ENCODE data around the gene LPCAT3. TPM values are rescaled to one million over a fixed set of nuclear protein-coding genes. Genes with fewer than 3 reads are reported as not detected.

The LPCAT3 gene
- total RNA-seq, 1 experiment from 2014 or later, result 102 TPM

DNA sequence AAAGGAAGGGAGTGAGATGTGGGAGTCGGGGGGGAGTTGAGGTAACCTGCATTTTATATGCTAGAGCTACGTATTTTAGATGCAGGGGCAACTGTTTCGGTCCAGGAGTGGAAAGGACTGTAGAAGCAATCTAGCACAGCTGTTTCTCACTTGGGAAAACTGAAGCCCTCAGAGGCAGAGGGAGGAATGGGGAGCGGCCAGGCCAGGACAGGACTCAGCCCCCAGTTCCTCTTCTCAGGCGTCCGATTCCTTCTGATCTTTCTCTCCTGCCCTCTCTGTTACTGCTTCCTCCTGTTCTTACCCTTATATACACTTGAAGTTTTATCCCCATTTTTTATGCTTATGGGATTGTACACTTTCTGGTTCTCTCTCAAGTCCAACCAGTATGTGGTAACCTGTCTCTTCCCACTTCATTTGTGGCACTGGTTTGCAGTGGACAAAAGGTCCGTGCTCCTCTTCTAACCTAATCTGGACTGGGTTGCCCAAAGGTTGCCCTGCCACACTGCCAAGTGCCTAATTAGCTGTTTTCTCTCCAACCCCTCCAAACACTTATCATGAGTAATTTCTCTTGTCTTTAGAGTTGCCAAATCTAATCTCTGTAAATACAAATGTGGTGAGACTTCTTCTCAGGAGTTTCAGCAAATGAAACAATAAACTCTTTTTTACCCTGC is 16.2 kb downstream of the LPCAT3 start:
- H3K4me3 ChIP-seq, result no peak overlapping the region
- CTCF ChIA-PET, result no interaction called here
- intact Hi-C loops (cut with micrococcal nuclease; ENCODE audit: unreplicated experiment), result no loop called here
- H3K9me2 ChIP-seq (ENCODE audit: insufficient read depth), result no peaks in the 10 kb centered on the region
- H3K36me3 ChIP-seq (ENCODE audit: low read depth), result no peaks in the 10 kb centered on the region
- no peak for TF ChIP-seq EZH2 (IDR thresholded peaks at IDR 0.05; ENCODE audit: low read depth)
- TF ChIP-seq, protein P1, sequence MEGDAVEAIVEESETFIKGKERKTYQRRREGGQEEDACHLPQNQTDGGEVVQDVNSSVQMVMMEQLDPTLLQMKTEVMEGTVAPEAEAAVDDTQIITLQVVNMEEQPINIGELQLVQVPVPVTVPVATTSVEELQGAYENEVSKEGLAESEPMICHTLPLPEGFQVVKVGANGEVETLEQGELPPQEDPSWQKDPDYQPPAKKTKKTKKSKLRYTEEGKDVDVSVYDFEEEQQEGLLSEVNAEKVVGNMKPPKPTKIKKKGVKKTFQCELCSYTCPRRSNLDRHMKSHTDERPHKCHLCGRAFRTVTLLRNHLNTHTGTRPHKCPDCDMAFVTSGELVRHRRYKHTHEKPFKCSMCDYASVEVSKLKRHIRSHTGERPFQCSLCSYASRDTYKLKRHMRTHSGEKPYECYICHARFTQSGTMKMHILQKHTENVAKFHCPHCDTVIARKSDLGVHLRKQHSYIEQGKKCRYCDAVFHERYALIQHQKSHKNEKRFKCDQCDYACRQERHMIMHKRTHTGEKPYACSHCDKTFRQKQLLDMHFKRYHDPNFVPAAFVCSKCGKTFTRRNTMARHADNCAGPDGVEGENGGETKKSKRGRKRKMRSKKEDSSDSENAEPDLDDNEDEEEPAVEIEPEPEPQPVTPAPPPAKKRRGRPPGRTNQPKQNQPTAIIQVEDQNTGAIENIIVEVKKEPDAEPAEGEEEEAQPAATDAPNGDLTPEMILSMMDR (conservative IDR thresholded peaks at IDR 0.05), result no peak
- H3K79me2 ChIP-seq (ENCODE audit: low read depth), result no peaks in the 10 kb centered on the region
- H3K4me1 ChIP-seq (replicated peaks; ENCODE audit: insufficient read depth), result peaks cover 23% of the 10 kb centered on the region
- no TSS peak for BruUV-seq (replicated peaks)
- H3K27ac ChIP-seq, result no peak overlapping the region
- POLR2A ChIA-PET (ENCODE audit: unreplicated experiment), result no interaction called here
- DNase-seq, result no peak
- no peaks in the 10 kb centered on the region for H3K9me3 ChIP-seq (ENCODE audit: insufficient read depth, low read depth)
- H3K4me2 ChIP-seq, result no peak overlapping the region
- H2AFZ ChIP-seq, result no peak overlapping the region
- peaks cover 26% of the 10 kb centered on the region; the same call in 1 of the 2 replicates for H3F3A ChIP-seq (ENCODE audit: insufficient read depth, low read depth)
- H4K20me1 ChIP-seq (ENCODE audit: insufficient read depth), result no peaks in the 10 kb centered on the region
- H3K27me3 ChIP-seq (ENCODE audit: insufficient read depth, low read depth), result no peaks in the 10 kb centered on the region

GRCh38 chr12:6998715-6999451 is 19.4 kb downstream of the LPCAT3 start:
- Histone ChIP-seq H3K79me2 (ENCODE audit: low read depth) (0 out of 2 replicates have a peak, but pooled peaks cover 6% of the 10 kb centered on the region), H3K9me2 (ENCODE audit: insufficient read depth) (no peaks in the 10 kb centered on the region), H3K9me3 (ENCODE audit: insufficient read depth, low read depth) (no peaks in the 10 kb centered on the region), H3K4me2 (peak overlapping the region; percentile 40), H2AFZ (no peak overlapping the region), H3K27ac (peak overlapping the region; percentile 41), H3F3A (ENCODE audit: insufficient read depth, low read depth) (peaks cover 26% of the 10 kb centered on the region; the same call in 1 of the 2 replicates), H3K4me3 (no peak overlapping the region), H3K4me1 (replicated peaks; ENCODE audit: insufficient read depth) (peaks cover 32% of the 10 kb centered on the region), H3K27me3 (ENCODE audit: insufficient read depth, low read depth) (no peaks in the 10 kb centered on the region), H3K36me3 (ENCODE audit: low read depth) (no peaks in the 10 kb centered on the region), H4K20me1 (ENCODE audit: insufficient read depth) (no peaks in the 10 kb centered on the region)
- intact Hi-C loops (cut with micrococcal nuclease; ENCODE audit: unreplicated experiment), result no loop called here
- CTCF ChIA-PET, result interaction anchor here (0.7 kb wide), 1 partner anchor 13 kb away, joined by 4 read pairs; no protein-coding TSS in a partner anchor
- POLR2A ChIA-PET (ENCODE audit: unreplicated experiment), result interaction anchor here (0.7 kb wide), 1 partner anchor 113 kb away, joined by 7 read pairs; no protein-coding TSS in a partner anchor
- TF ChIP-seq, protein P1 (conservative IDR thresholded peaks at IDR 0.05), result no peak
- no peak for TF ChIP-seq EZH2 (IDR thresholded peaks at IDR 0.05; ENCODE audit: low read depth)
- no TSS peak for BruUV-seq (replicated peaks)
- DNase-seq, result peak in 1 of 2 experiments; percentile 83

DNA sequence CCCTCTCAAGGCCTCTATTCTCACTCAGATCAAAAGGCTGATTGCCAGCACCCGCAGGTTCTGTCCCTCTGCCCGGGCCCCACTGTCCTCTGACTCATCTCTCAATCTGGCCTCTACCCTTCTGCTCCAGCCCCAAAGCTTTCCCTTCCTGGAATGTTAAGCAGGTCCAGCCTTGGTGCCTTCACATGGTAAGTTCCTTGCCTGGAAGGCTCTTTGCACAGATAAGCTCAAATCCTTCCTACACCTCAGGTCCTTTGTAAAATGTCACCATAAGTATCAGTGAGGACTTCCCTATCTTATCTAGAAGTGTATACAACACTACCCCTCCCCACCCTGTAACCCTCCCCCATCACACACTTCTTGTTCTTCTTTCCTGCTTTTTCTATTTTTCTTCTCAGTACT is 22.2 kb downstream of the LPCAT3 start:
- CTCF ChIA-PET, result interaction anchor here (0.6 kb wide), 2 partner anchors 22 to 98 kb away, joined by 4 to 7 read pairs; no protein-coding TSS in a partner anchor
- intact Hi-C loops (cut with micrococcal nuclease; ENCODE audit: unreplicated experiment), result no loop called here
- no peaks in the 10 kb centered on the region for H3K27me3 ChIP-seq (ENCODE audit: insufficient read depth, low read depth)
- peaks cover 32% of the 10 kb centered on the region for H3K4me1 ChIP-seq (replicated peaks; ENCODE audit: insufficient read depth)
- no TSS peak for BruUV-seq (replicated peaks)
- 0 out of 2 replicates have a peak, but pooled peaks cover 3% of the 10 kb centered on the region for H4K20me1 ChIP-seq (ENCODE audit: insufficient read depth)
- H3K27ac ChIP-seq, result no peak overlapping the region
- no peaks in the 10 kb centered on the region for H3K36me3 ChIP-seq (ENCODE audit: low read depth)
- TF ChIP-seq, protein P1 (conservative IDR thresholded peaks at IDR 0.05), result no peak
- TF ChIP-seq EZH2 (IDR thresholded peaks at IDR 0.05; ENCODE audit: low read depth), result no peak
- no peak overlapping the region for H3K4me2 ChIP-seq
- POLR2A ChIA-PET (ENCODE audit: unreplicated experiment), result interaction anchor here (0.6 kb wide), 1 partner anchor 115 kb away, joined by 3 read pairs; no protein-coding TSS in a partner anchor
- no peaks in the 10 kb centered on the region for H3K9me2 ChIP-seq (ENCODE audit: insufficient read depth)
- no peak overlapping the region for H2AFZ ChIP-seq
- 0 out of 2 replicates have a peak, but pooled peaks cover 6% of the 10 kb centered on the region for H3K79me2 ChIP-seq (ENCODE audit: low read depth)
- H3F3A ChIP-seq (ENCODE audit: insufficient read depth, low read depth), result peaks cover 21% of the 10 kb centered on the region; the same call in 1 of the 2 replicates
- no peaks in the 10 kb centered on the region for H3K9me3 ChIP-seq (ENCODE audit: insufficient read depth, low read depth)
- H3K4me3 ChIP-seq, result no peak overlapping the region
- DNase-seq, result peak; percentile 62 to 64
